ENCODE data around the gene PTPRM. TPM values are rescaled to one million over a fixed set of nuclear protein-coding genes. Genes with fewer than 3 reads are reported as not detected.

Gene PTPRM
- total and polyA plus RNA-seq, 4 donors = 61.1 to 146 (median 87.5) TPM

DNA sequence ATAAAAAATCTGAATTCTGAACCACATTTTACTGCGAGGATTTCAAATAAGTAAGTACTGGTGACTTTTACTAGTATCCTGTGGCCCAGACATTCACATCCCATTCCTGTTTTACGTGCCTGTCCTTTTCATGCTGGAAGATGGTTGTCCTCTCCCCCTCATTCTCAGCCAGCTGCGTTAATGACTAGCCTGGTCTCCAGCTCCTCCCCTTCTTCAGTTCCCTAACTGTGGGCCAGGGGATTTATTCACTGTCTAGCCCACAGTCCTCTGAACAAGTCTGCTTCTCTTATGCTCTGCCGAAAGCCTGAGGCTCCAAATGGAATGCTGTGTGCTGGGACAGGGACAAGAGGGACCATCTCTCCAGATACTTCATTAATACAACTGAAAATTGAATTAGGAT lies 373.9 kb downstream of the PTPRM start:
- no peak overlapping the region for H3K9ac ChIP-seq (ENCODE audit: insufficient read depth in 1 of 2, low read length in 2 of 2)
- 88 to 90% methylated on average over 4 of the region's 4 CpGs for WGBS, 2 donors
- no peak overlapping the region for H3K4me3 ChIP-seq
- DNase-seq = no peak
- H3K4me1 ChIP-seq (ENCODE audit: control insufficient read depth in 5 of 5, insufficient read depth in 5 of 5, low read length in 5 of 5) = peaks cover 0 to 11% (median 5%) of the 10 kb centered on the region in 5 donors
- no peaks in the 10 kb centered on the region for H3K9me3 ChIP-seq (ENCODE audit: control insufficient read depth in 4 of 4, insufficient read depth in 3 of 4, low read length in 3 of 4)
- no peak overlapping the region for H3K27ac ChIP-seq (ENCODE audit: low read depth in 1 of 2, low read length in 1 of 2)
- no peaks in the 10 kb centered on the region for H3K27me3 ChIP-seq (ENCODE audit: control insufficient read depth in 3 of 3, insufficient read depth in 3 of 3, low read length in 2 of 3)
- H3K36me3 ChIP-seq (ENCODE audit: control insufficient read depth in 4 of 4, insufficient read depth in 4 of 4, low read length in 4 of 4) = peaks cover 0 to 6% (median 0%) of the 10 kb centered on the region in 4 donors
- no peak for ATAC-seq (ENCODE audit: insufficient read depth, low FRiP score)
- TF ChIP-seq, protein P1, sequence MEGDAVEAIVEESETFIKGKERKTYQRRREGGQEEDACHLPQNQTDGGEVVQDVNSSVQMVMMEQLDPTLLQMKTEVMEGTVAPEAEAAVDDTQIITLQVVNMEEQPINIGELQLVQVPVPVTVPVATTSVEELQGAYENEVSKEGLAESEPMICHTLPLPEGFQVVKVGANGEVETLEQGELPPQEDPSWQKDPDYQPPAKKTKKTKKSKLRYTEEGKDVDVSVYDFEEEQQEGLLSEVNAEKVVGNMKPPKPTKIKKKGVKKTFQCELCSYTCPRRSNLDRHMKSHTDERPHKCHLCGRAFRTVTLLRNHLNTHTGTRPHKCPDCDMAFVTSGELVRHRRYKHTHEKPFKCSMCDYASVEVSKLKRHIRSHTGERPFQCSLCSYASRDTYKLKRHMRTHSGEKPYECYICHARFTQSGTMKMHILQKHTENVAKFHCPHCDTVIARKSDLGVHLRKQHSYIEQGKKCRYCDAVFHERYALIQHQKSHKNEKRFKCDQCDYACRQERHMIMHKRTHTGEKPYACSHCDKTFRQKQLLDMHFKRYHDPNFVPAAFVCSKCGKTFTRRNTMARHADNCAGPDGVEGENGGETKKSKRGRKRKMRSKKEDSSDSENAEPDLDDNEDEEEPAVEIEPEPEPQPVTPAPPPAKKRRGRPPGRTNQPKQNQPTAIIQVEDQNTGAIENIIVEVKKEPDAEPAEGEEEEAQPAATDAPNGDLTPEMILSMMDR (IDR thresholded peaks at IDR 0.05; ENCODE audit: control extremely low read depth, extremely low read depth) = no peak

DNA sequence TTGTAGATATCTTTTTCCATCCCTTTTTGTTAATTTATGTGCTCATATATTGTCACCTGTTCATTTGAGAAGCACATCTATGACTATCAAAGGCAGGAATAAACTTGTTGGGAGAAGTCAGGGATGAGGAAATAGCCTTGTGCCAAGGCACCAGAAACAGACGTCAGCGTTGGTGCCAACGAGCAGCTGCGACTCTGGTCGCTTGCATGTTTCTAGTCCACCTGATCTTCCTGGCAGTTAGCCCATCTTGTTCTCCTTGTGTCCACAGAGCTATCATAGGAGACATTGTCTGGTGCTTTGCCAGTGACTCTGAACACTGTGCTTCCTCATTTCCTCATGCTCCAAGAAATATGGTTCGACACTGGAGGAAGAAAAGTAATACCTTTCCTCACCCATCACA lies 374.4 kb downstream of the PTPRM start:
- WGBS, 2 donors = 48 to 69% methylated on average over 6 of the region's 6 CpGs
- Histone ChIP-seq H3K9me3 (ENCODE audit: control insufficient read depth in 4 of 4, insufficient read depth in 3 of 4, low read length in 3 of 4) (no peaks in the 10 kb centered on the region), H3K36me3 (ENCODE audit: control insufficient read depth in 4 of 4, insufficient read depth in 4 of 4, low read length in 4 of 4) (peaks cover 0 to 6% (median 0%) of the 10 kb centered on the region in 4 donors), H3K27me3 (ENCODE audit: control insufficient read depth in 3 of 3, insufficient read depth in 3 of 3, low read length in 2 of 3) (no peaks in the 10 kb centered on the region), H3K4me3 (no peak overlapping the region), H3K4me1 (ENCODE audit: control insufficient read depth in 5 of 5, insufficient read depth in 5 of 5, low read length in 5 of 5) (peaks cover 0 to 11% (median 7%) of the 10 kb centered on the region in 5 donors), H3K9ac (ENCODE audit: insufficient read depth in 1 of 2, low read length in 2 of 2) (no peak overlapping the region), H3K27ac (ENCODE audit: low read depth in 1 of 2, low read length in 1 of 2) (no peak overlapping the region)
- ATAC-seq (ENCODE audit: insufficient read depth, low FRiP score) (no peak), DNase-seq (peak in 1 of 3 donors; percentile 48)
- TF ChIP-seq, protein P1 (IDR thresholded peaks at IDR 0.05; ENCODE audit: control extremely low read depth, extremely low read depth) = no peak

GRCh38 chr18:7945882-7946281 lies 378.8 kb downstream of the PTPRM start:
- Histone ChIP-seq H3K27ac (ENCODE audit: low read depth in 1 of 2, low read length in 1 of 2) (no peak overlapping the region), H3K4me1 (ENCODE audit: control insufficient read depth in 5 of 5, insufficient read depth in 5 of 5, low read length in 5 of 5) (peaks cover 0 to 9% (median 6%) of the 10 kb centered on the region in 5 donors), H3K9ac (ENCODE audit: insufficient read depth in 1 of 2, low read length in 2 of 2) (no peak overlapping the region), H3K36me3 (ENCODE audit: control insufficient read depth in 4 of 4, insufficient read depth in 4 of 4, low read length in 4 of 4) (peaks cover 0 to 3% (median 0%) of the 10 kb centered on the region in 4 donors), H3K27me3 (ENCODE audit: control insufficient read depth in 3 of 3, insufficient read depth in 3 of 3, low read length in 2 of 3) (no peaks in the 10 kb centered on the region), H3K9me3 (ENCODE audit: control insufficient read depth in 4 of 4, insufficient read depth in 3 of 4, low read length in 3 of 4) (no peaks in the 10 kb centered on the region), H3K4me3 (no peak overlapping the region)
- DNase-seq = no peak
- TF ChIP-seq, protein P1 (IDR thresholded peaks at IDR 0.05; ENCODE audit: control extremely low read depth, extremely low read depth) = no peak
- ATAC-seq (ENCODE audit: insufficient read depth, low FRiP score) = peak; percentile 64
- 42 to 59% methylated on average over 3 of the region's 3 CpGs for WGBS, 2 donors

All from lung (tissue), 12 donors.